Measurements from ENCODE around the gene VIM. TPM values are rescaled to one million over a fixed set of nuclear protein-coding genes. Genes with fewer than 3 reads are reported as not detected.

VIM gene
- total and polyA plus RNA-seq, 4 donors, result 800 to 1,640 (median 1,361) TPM

DNA sequence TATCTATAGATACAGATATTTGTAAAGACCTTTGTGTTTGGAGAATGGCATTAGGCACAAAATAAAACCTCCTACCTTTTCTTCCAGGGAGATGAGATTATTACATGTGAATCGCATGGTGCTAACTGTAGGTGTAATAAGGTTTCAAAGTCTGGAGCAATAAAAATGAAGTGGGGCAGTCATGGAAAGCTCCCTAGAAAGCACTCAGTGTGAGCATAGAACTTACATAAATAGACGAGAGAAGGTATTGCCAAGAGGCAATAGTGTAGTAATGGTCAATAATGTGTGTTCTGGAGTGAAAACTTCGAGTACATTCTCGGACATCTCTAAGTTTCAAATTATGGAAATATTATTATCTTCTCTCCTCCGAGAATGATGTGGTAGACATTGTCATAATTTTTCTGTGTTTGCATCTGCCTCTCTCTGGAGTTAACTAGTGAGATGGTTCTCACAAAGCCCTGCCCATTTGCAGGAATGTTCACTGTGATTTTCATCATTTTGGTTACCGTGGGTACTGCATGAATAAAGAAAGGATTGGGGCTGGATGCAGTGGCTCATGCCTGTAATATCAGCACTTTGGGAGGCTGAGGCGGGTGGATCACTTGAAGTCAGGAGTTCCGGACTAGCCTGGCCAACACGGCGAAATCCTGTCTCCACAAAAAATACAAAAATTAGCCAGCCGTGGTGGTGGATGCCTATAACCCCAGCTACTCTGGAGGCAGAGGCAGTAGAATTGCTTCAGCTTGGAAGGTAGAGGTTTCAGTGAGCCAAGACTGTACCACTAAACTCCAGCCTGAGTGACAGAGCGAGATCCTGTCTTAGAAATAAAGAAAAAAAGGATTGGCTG, 10.6 kb downstream of the VIM start:
- 57 to 80% methylated on average over 12 of the region's 12 CpGs for WGBS, 2 donors
- TF ChIP-seq CTCF (IDR thresholded peaks at IDR 0.05; ENCODE audit: control extremely low read depth, extremely low read depth), result no peak
- no peak overlapping the region for H3K9ac ChIP-seq (ENCODE audit: insufficient read depth in 1 of 2, low read length in 2 of 2)
- peak in 1 of 3 donors; percentile 52 for DNase-seq
- peak overlapping the region in 1 of 2 donors; percentile 76 for H3K27ac ChIP-seq (ENCODE audit: low read depth in 1 of 2, low read length in 1 of 2)
- ATAC-seq (ENCODE audit: insufficient read depth, low FRiP score), result peak; percentile 45
- no peak overlapping the region for H3K4me3 ChIP-seq
- H3K9me3 ChIP-seq (ENCODE audit: control insufficient read depth in 4 of 4, insufficient read depth in 3 of 4, low read length in 3 of 4), result peaks cover 0 to 5% (median 2%) of the 10 kb centered on the region in 4 donors
- H3K27me3 ChIP-seq (ENCODE audit: control insufficient read depth in 3 of 3, insufficient read depth in 3 of 3, low read length in 2 of 3), result no peaks in the 10 kb centered on the region
- peaks cover 0 to 6% (median under 1%) of the 10 kb centered on the region in 5 donors for H3K4me1 ChIP-seq (ENCODE audit: control insufficient read depth in 5 of 5, insufficient read depth in 5 of 5, low read length in 5 of 5)
- H3K36me3 ChIP-seq (ENCODE audit: control insufficient read depth in 4 of 4, insufficient read depth in 4 of 4, low read length in 4 of 4), result peaks cover 8 to 45% (median 26%) of the 10 kb centered on the region in 4 donors

DNA sequence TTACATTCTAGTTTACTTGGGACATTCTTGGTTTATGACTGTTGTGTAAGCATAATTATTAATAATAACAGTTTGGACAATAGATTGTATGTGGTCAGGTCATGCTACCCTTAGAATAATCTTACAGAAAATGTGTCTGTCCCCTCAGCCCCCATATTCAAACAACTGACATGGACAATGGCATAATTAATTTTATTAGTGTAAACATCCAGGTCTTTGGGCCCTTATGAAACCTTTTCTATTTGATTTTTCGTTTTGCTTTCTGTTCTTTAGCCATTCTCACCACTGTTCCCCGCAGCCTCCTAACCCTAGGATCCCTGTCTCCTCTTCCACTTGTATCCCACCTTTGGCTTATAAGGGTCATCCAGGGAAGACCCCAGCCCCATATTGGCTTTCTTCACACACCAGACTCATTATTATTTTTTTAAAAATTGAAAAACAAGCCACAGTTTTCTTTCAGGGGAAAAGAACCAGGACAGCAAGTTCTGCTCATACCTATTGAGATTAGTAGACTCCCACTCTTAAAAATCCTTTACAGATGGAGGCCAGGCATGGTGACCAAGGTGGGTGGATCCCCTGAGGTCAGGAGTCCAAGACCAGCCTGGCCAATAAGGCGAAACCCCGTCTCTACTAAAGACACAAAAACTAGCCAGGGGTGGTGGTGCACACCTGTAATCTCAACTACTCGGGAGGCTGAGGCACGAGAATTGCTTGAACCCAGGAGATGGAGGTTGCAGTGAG, 11.5 kb downstream of the VIM start:
- TF ChIP-seq CTCF (IDR thresholded peaks at IDR 0.05; ENCODE audit: control extremely low read depth, extremely low read depth), result no peak
- H3K4me3 ChIP-seq, result no peak overlapping the region
- no peak overlapping the region for H3K27ac ChIP-seq (ENCODE audit: low read depth in 1 of 2, low read length in 1 of 2)
- peaks cover 0 to 5% (median 2%) of the 10 kb centered on the region in 4 donors for H3K9me3 ChIP-seq (ENCODE audit: control insufficient read depth in 4 of 4, insufficient read depth in 3 of 4, low read length in 3 of 4)
- ATAC-seq (ENCODE audit: insufficient read depth, low FRiP score) (no peak), DNase-seq (no peak)
- peaks cover 0 to 4% (median 0%) of the 10 kb centered on the region in 5 donors for H3K4me1 ChIP-seq (ENCODE audit: control insufficient read depth in 5 of 5, insufficient read depth in 5 of 5, low read length in 5 of 5)
- 86 to 91% methylated on average over 6 of the region's 6 CpGs for WGBS, 2 donors
- H3K27me3 ChIP-seq (ENCODE audit: control insufficient read depth in 3 of 3, insufficient read depth in 3 of 3, low read length in 2 of 3), result no peaks in the 10 kb centered on the region
- no peak overlapping the region for H3K9ac ChIP-seq (ENCODE audit: insufficient read depth in 1 of 2, low read length in 2 of 2)
- peaks cover 6 to 36% (median 19%) of the 10 kb centered on the region in 4 donors for H3K36me3 ChIP-seq (ENCODE audit: control insufficient read depth in 4 of 4, insufficient read depth in 4 of 4, low read length in 4 of 4)

- no peak for TF ChIP-seq CTCF (IDR thresholded peaks at IDR 0.05; ENCODE audit: control extremely low read depth, extremely low read depth)
- H3K9ac ChIP-seq (ENCODE audit: insufficient read depth in 1 of 2, low read length in 2 of 2), result no peak overlapping the region
- 99 to 100% methylated on average over 2 of the region's 2 CpGs for WGBS, 2 donors
These were observed 12.1 kb downstream of the VIM start for GRCh38 chr10:17240096-17240495.

More at GRCh38 chr10:17240096-17240495, 12.1 kb downstream of the VIM start:
- H3K27ac ChIP-seq (ENCODE audit: low read depth in 1 of 2, low read length in 1 of 2), result no peak overlapping the region
- peaks cover 0 to 4% (median 2%) of the 10 kb centered on the region in 4 donors for H3K9me3 ChIP-seq (ENCODE audit: control insufficient read depth in 4 of 4, insufficient read depth in 3 of 4, low read length in 3 of 4)
- peaks cover 0 to 2% (median 0%) of the 10 kb centered on the region in 5 donors for H3K4me1 ChIP-seq (ENCODE audit: control insufficient read depth in 5 of 5, insufficient read depth in 5 of 5, low read length in 5 of 5)
- no peak for DNase-seq
- no peak overlapping the region for H3K4me3 ChIP-seq
- ATAC-seq (ENCODE audit: insufficient read depth, low FRiP score), result no peak
- no peaks in the 10 kb centered on the region for H3K27me3 ChIP-seq (ENCODE audit: control insufficient read depth in 3 of 3, insufficient read depth in 3 of 3, low read length in 2 of 3)
- H3K36me3 ChIP-seq (ENCODE audit: control insufficient read depth in 4 of 4, insufficient read depth in 4 of 4, low read length in 4 of 4), result peaks cover 5 to 31% (median 15%) of the 10 kb centered on the region in 4 donors

Data from lung (tissue), 12 donors.